ENCODE data around the gene OR6Y1.

Gene OR6Y1

DNA sequence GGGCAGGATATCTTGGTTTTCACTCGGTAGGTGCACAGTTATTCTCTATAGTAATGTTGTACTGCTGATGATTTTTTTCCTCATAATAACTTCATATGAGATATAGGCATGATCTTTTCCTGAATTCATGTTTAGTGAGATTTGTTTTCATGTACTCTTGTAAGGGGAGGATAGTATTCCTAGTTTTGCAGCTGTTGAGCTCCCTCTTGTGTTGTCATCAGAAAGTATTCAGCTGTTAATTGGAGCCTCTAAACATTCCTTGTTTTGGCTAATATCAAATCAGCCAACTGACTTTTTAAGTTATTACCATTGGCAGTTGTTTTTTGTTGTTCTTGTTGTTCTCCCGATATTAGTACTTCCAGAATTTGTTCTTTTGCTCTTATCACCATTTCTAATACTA, 57.8 kb downstream of the OR6Y1 start:
- DNase-seq: peak in 1 of 2 donors; percentile 2

DNA sequence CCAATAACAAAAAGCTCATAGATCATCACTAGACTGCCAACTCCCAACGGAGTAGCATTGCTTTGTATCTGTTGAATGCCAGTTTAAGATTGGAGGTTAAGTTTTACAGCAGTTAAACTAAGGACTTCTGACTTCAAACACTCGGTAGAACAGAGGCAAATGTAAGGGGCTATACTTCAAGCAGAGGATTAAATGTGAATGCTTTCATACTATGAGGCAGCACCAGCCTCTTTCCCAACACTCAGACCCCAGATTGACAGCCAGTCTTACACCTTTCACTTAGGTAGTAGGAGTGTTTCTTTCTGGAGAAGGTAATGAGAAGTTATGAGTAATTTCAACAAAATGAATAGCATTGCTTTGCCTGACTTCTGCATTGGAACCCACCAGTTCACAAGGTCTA, 59.4 kb downstream of the OR6Y1 start:
- DNase-seq: no peak

Data from CD4-positive, alpha-beta T cell treated with Interferon alpha-2 for 1 hour (primary cell).